GM21367 (cell line): ENCODE results near the gene POGLUT3.

Source experiments
- ATAC-seq: cut with Tn5 transposase; IDR thresholded peaks from one replicate; pipeline ENCODE4 v1.9.1; 2021; ENCODE audit not compliant: unreplicated experiment

POGLUT3 gene

DNA sequence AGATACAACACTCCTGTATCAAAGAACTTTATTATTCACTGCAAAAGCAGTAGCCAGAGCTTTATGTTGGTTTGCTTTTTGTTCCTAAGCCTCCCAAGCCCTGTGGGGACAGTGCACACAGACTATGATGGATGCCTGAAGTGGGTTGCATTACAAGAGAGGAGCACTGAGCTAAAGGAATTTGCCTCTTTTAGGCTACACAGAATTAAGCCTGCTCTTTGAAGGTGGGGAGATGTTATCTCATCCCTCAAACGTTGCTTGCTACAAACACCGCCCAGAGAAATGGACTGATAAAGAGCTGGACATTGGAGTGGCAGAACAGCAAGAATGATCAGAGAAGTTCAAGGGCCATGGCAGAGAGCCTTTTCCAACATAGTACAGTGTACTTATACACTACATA, 2.5 kb upstream of the POGLUT3 start:
- no peak for ATAC-seq

DNA sequence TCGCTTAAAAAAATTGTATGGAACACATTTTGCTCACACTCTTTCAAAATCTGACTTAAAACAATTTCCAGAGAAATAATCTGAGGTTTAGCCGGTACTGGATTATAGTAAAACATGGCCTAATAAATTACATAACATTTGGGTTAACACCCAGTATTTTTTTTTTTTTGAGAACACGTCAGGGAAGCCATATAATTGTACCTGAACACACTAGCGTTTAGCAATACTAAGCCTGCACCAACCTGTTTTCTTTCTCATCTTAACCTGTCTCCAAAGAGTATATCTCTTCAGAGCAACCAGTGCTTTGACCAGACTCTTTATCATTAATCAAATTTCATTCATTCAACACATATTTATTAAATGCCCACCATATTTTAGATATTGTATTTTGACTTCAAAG, 2.0 kb upstream of the POGLUT3 start:
- ATAC-seq, result no peak

DNA sequence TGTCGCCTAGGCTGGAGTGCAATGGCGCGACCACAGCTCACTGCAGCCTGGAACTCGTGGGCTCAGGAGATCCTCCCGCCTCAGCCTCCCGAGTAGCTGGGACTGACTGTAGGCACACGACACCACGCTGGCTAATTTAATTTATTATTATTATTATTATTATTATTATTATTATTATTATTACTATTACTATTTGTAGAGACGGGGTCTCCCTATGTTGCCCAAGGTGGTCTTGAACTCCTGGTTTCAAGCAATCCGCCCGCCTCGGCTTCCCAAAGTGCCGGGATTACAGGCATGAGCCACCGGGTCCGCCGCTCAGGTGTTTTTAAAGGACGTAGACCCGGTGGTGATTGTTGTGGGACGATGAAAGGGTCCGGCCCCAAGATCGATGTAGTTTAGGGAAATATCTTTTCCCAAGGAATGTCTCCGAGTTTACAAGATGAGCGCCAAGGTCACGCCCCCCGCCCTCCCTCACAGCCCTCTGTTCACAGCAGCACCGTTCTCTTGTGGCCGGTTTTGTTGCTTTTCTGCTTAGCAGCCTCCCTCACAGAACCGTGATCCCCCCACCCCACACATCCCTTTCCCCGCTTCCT, 728 bp upstream of the POGLUT3 start:
- no peak for ATAC-seq

DNA sequence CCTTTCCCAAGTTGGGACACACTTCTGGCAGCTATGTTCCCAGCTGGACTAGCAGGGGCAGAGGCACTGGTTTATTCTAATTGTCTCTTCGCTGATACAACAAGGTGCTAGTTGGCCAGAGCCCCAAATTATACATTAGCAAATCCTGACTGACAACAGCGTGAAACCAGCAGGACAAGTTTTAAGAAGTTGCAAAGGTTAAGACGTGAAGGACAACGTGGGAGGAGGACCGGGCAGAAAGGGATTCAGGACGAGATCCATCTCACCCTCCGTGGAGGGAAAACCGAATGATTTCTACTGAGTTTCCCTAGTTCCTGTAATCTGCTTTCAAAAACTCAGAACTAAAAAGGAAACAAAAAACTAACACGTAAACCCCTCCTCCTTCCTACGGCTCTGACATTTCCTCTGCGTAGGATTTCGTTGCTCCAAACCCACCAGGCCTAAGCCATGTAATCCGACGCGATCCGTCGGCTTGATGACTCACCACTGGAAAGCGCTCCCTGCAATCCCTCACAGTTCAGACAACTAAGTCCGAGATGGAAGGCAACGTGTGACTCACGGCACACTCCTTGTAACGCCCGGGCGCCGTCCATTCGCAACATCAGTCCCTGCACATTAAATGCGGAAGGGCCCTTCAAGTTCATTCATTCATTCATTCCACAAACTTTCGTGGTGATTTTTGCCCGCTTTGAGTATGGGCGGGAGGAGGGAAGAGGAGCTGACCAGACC, 703 bp downstream of the POGLUT3 start:
- peak; percentile 39 for ATAC-seq

DNA sequence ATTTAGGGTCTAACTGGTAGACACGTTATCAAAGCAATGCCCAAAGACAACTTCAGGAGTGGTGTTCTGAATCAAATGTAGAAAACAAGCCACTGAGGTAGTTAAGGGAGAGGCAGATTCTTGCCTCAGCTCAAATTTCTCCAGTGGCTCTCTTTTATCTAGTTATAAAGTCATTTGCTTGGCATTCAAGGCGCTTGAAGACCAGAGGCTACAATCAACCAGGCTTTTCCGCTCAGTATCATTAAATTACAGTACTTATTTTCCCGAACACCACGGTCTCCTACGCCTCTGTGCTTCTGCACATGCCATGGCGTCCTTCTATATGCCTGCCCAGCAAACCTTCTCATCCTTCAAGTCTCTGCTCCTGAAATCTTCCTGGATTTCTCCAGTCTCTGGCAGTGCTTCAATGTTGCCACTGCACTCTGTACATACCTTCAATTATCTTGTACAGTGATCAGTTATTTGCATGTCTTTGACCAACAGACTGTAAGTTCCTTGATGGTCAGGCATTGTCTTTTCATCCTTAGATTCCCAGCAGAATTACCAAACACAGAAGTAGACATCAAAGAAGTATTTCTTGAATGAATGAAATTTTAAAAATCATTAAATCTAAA, 1.4 kb downstream of the POGLUT3 start:
- ATAC-seq, result no peak

DNA sequence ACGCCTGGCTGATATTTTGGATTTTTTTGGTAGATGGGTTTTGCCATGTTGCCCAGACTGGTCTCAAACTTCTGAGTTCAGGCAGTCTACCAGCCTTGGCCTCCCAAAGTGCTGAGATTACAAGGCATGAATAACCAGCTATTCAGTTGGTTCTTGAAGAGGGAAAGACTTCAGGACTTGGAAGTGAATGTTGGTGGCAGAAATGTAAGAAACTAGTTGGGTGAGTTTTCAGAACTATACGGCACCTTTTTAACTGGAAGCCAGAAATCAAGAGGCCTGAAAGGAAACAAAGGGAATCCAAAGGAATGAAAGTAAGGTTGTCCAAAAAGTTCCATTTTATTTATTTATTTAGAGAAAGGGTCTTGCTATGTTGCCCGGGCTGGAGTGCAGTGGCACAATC, 2.9 kb downstream of the POGLUT3 start:
- ATAC-seq, result no peak

DNA sequence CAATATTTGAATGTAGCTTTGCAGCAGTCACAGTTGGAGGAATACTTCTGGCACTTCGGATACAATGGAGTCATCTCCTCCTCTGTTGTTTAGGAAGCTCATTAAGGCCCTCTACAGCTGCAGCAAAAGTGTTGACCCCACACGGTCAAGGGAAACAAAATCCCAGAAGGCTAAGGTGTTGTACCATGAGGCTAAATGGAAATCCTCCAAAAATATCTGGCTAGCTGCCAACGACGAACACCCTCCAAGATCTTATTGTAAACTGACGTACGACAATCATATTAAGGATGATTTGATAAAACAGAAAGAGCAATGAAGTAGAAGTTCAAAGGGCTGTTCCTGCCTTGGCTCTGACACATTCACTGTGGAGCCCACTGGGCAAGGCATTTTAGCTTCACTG, 4.0 kb downstream of the POGLUT3 start:
- ATAC-seq, result no peak

DNA sequence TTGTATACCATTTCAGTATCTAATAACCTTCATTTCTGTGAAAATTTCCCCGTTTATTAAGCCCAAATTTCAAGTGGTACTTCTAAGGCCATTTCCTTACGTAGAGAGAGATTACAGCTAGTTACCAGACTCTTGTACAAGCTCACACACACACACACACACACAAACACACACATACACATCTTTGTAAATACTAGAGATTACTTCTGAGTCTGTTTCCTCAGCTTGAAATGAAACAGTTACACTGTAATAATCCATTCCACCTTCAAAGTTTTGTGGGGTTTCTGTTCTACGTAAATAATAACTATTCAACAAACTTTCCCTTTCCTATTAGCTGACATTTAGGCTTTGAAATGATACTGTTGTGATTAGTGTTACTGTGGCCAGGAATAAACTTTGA, 6.2 kb downstream of the POGLUT3 start:
- ATAC-seq, result no peak

DNA sequence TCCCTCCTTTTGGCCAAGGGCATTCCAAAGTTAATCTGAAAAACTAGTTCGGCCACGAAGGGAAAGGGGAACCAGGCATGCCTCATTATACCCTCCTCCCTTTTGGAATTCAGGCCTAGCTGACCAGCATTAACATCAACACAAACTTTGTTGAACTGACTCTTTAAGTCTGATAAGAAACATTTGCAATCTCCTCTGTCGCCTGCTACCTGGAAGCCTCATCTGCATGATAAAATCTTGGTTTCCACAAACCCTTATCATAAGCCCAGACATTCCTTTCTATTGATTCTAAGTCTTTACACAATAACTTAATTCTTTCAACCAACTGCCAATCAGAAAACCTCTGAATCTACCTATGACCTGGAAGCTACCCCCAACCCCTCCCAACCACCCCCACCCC, 11.4 kb downstream of the POGLUT3 start:
- ATAC-seq, result no peak

DNA sequence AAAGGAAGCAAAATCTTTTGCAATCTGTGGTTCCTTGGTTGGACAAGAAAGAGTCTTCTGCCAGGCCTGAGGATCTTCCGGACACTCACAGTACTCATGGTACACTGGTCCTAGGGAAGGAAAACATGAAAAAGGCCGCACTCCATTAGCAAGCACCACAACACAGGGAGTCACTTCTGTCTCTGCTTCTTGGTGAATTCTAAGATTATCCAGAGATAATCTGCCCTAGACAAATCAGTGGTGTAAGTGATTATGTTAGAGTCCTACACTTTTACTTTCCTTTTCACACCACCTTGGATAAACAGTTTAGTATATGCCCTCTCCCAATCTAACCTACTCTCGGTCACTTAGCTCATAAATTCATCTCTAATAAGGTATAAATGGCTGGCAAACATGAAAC, 11.9 kb downstream of the POGLUT3 start:
- no peak for ATAC-seq

DNA sequence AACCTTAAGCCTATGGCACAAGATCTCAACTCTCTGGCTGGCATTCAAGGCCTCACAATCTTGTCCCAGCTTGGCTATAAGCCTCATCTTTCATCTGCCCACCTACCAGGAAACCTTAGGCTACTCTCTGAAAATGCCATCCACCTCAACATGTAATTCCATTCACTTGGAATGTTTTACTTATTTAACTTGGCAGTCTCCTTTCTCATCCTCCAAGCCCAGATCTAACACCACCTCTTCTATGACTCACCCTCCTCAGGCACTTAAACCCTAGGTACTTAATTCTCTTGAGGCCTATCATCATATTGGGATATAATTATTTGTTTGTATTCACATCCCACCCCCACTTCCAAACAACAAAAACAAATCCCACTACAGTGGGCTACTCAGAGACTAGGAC, 15.0 kb downstream of the POGLUT3 start:
- ATAC-seq, result no peak

DNA sequence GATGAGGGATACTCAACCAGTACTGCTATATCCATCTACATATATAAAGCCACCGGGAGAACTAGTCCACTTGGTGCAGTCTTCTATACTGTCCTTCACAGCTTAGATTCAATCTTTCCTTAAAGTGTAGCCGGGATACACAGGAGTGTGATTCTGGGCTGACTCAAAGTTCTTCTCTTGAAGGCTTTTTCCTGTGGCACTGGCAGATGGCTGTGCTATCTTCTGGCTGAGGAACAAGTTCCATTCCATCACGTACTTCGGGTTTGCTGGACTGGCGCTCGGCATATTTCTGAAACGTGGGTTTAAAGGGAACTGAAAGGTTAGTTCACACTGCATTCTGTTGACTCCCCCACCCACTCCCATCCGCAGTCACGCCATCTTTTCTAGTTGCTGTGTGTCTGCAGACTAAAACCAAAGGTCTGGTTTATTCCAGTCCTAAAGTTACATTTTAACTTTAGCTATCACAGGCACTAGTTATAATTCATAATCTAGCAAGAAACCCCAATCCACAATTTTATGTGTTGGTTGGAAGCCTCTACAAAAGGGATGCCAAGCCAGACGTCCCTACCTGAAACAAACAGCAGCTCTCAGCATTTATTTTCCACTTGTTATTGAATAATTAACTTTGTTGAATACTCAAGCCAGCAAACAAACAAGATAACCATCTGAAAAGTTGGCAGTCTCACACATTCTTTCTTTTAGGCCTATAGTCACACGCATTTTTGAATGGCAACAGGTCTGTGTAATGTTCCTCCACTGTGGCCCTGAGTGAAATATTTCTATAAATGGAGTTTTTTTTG, 23.3 kb downstream of the POGLUT3 start:
- no peak for ATAC-seq

DNA sequence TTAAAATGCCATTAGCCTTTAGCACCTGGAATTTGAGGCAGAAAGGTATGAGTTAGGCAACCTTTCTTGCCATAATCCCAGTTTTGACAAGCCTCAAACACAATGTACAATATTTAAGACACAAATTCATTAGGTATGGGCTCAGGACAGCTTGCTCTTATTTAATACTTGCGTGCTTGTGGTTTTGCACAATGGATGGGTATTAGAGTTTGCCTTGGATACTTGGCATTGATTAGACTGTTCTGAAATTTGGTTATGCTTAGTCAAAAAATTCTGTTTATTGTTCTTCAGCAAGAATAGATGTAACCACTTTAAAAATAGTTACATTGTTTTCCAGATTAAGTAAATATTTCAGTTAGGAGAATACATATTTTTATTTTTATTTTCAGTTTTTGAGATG, 25.5 kb downstream of the POGLUT3 start:
- ATAC-seq, result no peak

DNA sequence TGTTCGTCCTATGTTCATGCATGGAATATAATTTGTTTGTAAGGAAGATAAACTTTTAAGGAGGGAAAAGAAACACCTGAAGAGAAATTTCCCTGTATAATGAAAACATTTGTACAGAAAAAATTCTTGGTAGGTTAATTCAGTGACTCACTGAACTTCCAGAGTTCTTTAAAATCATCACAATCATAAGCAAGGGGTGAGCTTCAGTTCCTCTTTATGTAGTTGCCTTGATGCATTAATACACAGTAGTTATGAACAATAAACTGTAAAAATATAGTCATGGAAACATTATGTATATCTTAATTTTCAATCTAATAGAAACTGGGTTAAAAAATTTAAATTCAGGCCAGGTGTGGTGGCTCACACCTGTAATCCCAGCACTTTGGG, 29.7 kb downstream of the POGLUT3 start:
- ATAC-seq, result no peak

DNA sequence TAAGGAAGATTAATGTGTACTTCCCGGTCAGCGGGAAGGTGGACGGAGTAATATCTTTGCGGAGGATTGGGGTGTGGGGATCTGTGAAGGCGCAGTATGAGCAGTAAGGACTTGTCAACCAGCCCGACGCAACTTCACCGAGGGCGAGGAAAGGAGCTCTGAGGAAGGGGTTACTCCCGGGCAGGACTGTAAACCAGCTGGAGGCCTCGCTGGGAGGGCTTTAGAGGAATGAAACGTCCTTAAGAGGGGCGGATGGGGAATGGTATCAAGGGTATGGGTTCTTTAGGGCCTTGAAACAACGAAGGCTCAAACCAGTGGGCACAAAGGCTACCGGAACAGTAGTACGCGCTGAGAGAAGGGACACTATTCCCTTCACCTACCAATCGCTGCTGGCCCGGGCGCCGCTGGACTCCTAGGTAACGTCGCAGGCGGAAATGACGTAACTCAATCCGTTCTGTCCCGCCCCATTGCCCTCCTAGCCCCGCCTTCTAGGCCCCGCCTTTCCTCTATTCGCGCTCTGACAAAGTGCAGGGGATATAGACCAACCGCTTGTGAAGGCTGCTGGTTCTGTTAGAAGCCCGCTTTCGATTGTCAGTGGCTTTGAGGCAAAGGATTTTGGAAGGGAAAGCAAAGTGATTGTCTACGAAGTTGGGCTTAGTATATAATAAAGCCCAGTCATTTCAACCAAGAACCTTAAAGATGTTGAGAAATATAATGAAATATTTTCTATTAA, 30.9 kb downstream of the POGLUT3 start, which contains the start of gene C11orf65:
Gene C11orf65, minus strand, starts transcription at position 439 of the 733 bp plus-strand sequence. CDS start 5,970 bp downstream, outside the sequence.
- ATAC-seq, result peak; percentile 98

DNA sequence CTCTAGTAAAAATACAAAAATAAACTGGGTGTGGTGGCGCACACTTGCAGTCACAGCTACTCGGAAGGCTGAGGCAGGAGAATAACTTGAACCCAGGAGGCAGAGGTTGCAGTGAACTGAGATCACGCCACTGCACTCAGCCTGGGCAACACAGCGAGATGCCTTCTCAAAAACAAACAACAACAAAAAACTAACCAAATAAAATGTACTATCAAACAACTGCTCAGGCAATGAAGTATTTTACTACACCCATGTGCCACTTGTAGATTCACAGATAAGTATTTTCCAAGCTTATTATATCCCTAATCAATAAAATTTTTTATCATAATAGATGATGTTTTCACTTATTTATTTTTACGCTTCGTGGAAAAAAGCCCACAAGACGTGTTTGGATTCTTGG, 31.8 kb downstream of the POGLUT3 start:
- no peak for ATAC-seq

DNA sequence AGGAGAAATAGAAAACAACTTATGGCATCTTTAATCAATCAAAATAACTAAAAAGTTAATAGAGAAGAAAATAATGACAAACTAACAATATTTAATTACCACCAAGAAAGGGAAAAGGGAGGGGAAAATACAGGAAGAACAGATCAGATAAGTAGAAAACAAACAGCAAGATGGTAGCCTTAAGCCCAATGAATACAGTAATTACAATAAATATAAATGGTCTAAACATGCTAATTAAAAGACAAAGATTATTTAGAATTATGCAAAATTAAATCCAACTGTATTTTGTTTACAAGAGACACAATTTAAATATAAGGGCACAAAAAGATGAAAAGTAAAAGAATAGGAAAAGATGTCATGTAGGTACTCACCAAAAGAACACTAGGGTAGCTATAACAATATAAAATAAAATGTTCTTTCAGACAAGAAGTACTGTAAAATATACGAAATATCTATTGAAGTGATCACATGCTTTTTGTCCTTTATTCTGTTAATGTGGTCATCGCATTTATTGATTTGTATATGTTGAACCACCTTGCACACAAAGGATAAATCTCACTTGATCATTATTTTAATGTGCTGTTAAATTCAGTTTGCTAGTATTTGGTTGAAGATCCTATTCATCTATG, 44.9 kb downstream of the POGLUT3 start:
- no peak for ATAC-seq
